IMR-90 (cell line): Measurements from ENCODE around the gene IRF2BP2. TPM values are rescaled to one million over a fixed set of nuclear protein-coding genes. Genes with fewer than 3 reads are reported as not detected.
A peak's percentile ranks its signal among the peaks of the same experiment; 100 is the strongest.

Experiments
- ATAC-seq: fragments of 200-7000 bp; cut with Tn5 transposase; 2 replicates; pipeline ENCODE4 v1.9.1; 2020; ENCODE audit warnings: low read depth, mild to moderate bottlenecking, moderate library complexity
- BruUV-seq: library from RNA; stranded (reverse); fragments of 400-500 nt; replicated peaks from 2 replicates; lab custom pipeline; 2021; lab: Mats Ljungman, UMichigan
- CTCF ChIA-PET: fragments of 300-600 bp; formaldehyde crosslinking; extraction: SDS; loops from one replicate; lab custom pipeline; 2021; ENCODE audit warnings: antibody characterized with exemption; lab: Yijun Ruan, JAX
- POLR2A ChIA-PET: fragments of 300-600 bp; sonication (Branson Sonifier 250); formaldehyde crosslinking; loops from one replicate; lab custom pipeline; 2022; ENCODE audit warnings: antibody characterized with exemption; ENCODE audit not compliant: unreplicated experiment; lab: Charles Lee
- DNase-seq: peaks from one replicate; pipeline ENCODE4 v3.0.0; 2013
- H2AFZ ChIP-seq: replicated peaks from 2 replicates; pipeline ENCODE3; 2013; ENCODE audit warnings: low read length, mild to moderate bottlenecking; ENCODE audit not compliant: poor library complexity
- H2AK5ac ChIP-seq: 2 replicates; pipeline ENCODE4 v1.6.1; 2013; ENCODE audit warnings: low read depth, low read length, inconsistent platforms
- H2AK9ac ChIP-seq: replicated peaks from 2 replicates; pipeline ENCODE3; 2013; ENCODE audit warnings: mild to moderate bottlenecking, low read depth, low read length, moderate library complexity; ENCODE audit not compliant: poor library complexity
- H2BK120ac ChIP-seq: 2 replicates; pipeline ENCODE4 v1.6.1; 2013; ENCODE audit warnings: low read depth, low read length, inconsistent platforms
- H2BK15ac ChIP-seq: 3 replicates; pipeline ENCODE4 v1.6.1; 2013; ENCODE audit warnings: low read depth, low read length, inconsistent platforms
- H2BK20ac ChIP-seq: 2 replicates; pipeline ENCODE4 v1.6.1; 2013; ENCODE audit warnings: low read depth, mild to moderate bottlenecking, inconsistent platforms, low read length, moderate library complexity
- H2BK5ac ChIP-seq: 2 replicates; pipeline ENCODE4 v1.6.1; 2013; ENCODE audit warnings: mild to moderate bottlenecking, low read depth, low read length, inconsistent platforms; ENCODE audit not compliant: poor library complexity, severe bottlenecking
- H3K14ac ChIP-seq: replicated peaks from 2 replicates; pipeline ENCODE4 v1.6.1; 2013; ENCODE audit warnings: low read depth, low read length, inconsistent platforms
- H3K18ac ChIP-seq: 2 replicates; pipeline ENCODE4 v1.6.1; 2013; ENCODE audit warnings: low read depth, low read length, control low read depth
- H3K23ac ChIP-seq: 2 replicates; pipeline ENCODE4 v1.6.1; 2013; ENCODE audit warnings: low read depth, low read length, inconsistent platforms
- H3K27ac ChIP-seq: 2 replicates; pipeline ENCODE4 v1.5.1; 2013; ENCODE audit warnings: mild to moderate bottlenecking, control low read depth, low read length; ENCODE audit not compliant: insufficient read depth
- H3K27me3 ChIP-seq: 2 replicates; pipeline ENCODE4 v1.6.1; 2013; ENCODE audit warnings: low read length; ENCODE audit not compliant: control insufficient read depth, insufficient read depth
- H3K36me3 ChIP-seq: 2 replicates; pipeline ENCODE4 v1.6.1; 2013; ENCODE audit warnings: low read length, mixed read lengths; ENCODE audit not compliant: control insufficient read depth, insufficient read depth
- H3K4ac ChIP-seq: 2 replicates; pipeline ENCODE4 v1.6.1; 2013; ENCODE audit warnings: low read depth, low read length, inconsistent platforms
- H3K4me1 ChIP-seq: 2 replicates; pipeline ENCODE4 v1.6.1; 2013; ENCODE audit warnings: low read length, mixed read lengths; ENCODE audit not compliant: control insufficient read depth, insufficient read depth
- H3K4me2 ChIP-seq: 2 replicates; pipeline ENCODE4 v1.6.1; 2013; ENCODE audit warnings: low read depth, mild to moderate bottlenecking, control low read depth, low read length, moderate library complexity
- H3K4me3 ChIP-seq: 2 replicates; pipeline ENCODE4 v1.5.1; 2013; ENCODE audit warnings: low read depth, mild to moderate bottlenecking, control low read depth, low read length, moderate library complexity; ENCODE audit not compliant: insufficient read depth
- H3K56ac ChIP-seq: 2 replicates; pipeline ENCODE4 v1.6.1; 2013; ENCODE audit warnings: low read length, inconsistent platforms; ENCODE audit not compliant: insufficient read depth; ENCODE audit errors: extremely low read depth
- H3K79me1 ChIP-seq, 2 experiments: 2 replicates each; pipeline ENCODE4 v1.6.1; 2013; ENCODE audit warnings: low read length in 2 of 2, inconsistent platforms in 1 of 2, low read depth in 1 of 2
- H3K9ac ChIP-seq: 2 replicates; pipeline ENCODE4 v1.6.1; 2013; ENCODE audit warnings: low read depth, low read length, control low read depth
- H3K9me1 ChIP-seq: 2 replicates; pipeline ENCODE4 v1.6.1; 2013; ENCODE audit warnings: low read length, inconsistent platforms; ENCODE audit not compliant: insufficient read depth
- H3K9me3 ChIP-seq: 2 replicates; pipeline ENCODE4 v1.6.1; 2013; ENCODE audit warnings: low read length; ENCODE audit not compliant: control insufficient read depth, insufficient read depth
- H4K20me1 ChIP-seq: 2 replicates; pipeline ENCODE4 v1.6.1; 2013; ENCODE audit warnings: low read length, inconsistent platforms; ENCODE audit not compliant: insufficient read depth
- H4K5ac ChIP-seq: 2 replicates; pipeline ENCODE4 v1.6.1; 2013; ENCODE audit warnings: mild to moderate bottlenecking, low read depth, low read length, control low read depth
- H4K8ac ChIP-seq, 2 experiments: 2 replicates each; pipeline ENCODE4 v1.6.1; 2013; ENCODE audit warnings: low read depth in 2 of 2, low read length in 2 of 2, control low read depth in 1 of 2, inconsistent platforms in 1 of 2
- H4K91ac ChIP-seq: 2 replicates; pipeline ENCODE4 v1.6.1; 2013; ENCODE audit warnings: low read depth, low read length, inconsistent platforms; ENCODE audit not compliant: insufficient read depth
- BHLHE40 ChIP-seq: fragments of 150-350 bp; IDR thresholded peaks from 2 replicates; pipeline ENCODE4 v1.6.1; 2016; ENCODE audit warnings: mild to moderate bottlenecking, low read depth, low read length
- CTCF ChIP-seq: conservative IDR thresholded peaks from 2 replicates; pipeline ENCODE4 v1.5.1; 2012; ENCODE audit warnings: mild to moderate bottlenecking, low read depth, low read length, improper control_type of control experiment
- RCOR1 ChIP-seq: IDR thresholded peaks from 2 replicates; pipeline ENCODE4 v1.6.1; 2012; ENCODE audit warnings: mild to moderate bottlenecking, low read length, improper control_type of control experiment; ENCODE audit not compliant: insufficient replicate concordance
- RFX5 ChIP-seq: IDR thresholded peaks from 2 replicates; pipeline ENCODE4 v1.8.0; 2012; ENCODE audit warnings: low read depth, mild to moderate bottlenecking, low read length, moderate library complexity
- WGBS, 2 experiments: methylation state at CpG; one replicate each; pipeline versions ENCODE4 v1.1.5 to v1.1.7; 2013; ENCODE audit warnings: missing lambda C conversion rate in 2 of 2; ENCODE audit not compliant: insufficient read length in 1 of 2; ENCODE audit errors: extremely low coverage in 2 of 2; 5-methylcytosine and 5-hydroxymethylcytosine counted together
- dilution Hi-C: fragments of 300-500 bp; cut with HindIII; formaldehyde crosslinking; loops from one replicate; pipeline ENCODE4 v1.14.3; 2018; ENCODE audit warnings: low sequenced_read_pairs; ENCODE audit not compliant: unreplicated experiment
- in situ Hi-C: fragments of 300-500 bp; cut with MboI; formaldehyde crosslinking; loops from 3 replicates; pipeline ENCODE4 v1.14.3; 2019; ENCODE audit warnings: low sequenced_read_pairs, inconsistent platforms, mixed read lengths
- intact Hi-C: fragments of 100-400 bp; cut with micrococcal nuclease; formaldehyde crosslinking; loops from 2 replicates; pipeline ENCODE4 v1.10.0; 2022
- polyA plus RNA-seq, 3 experiments: library from polyadenylated mRNA; depleted of rRNA; stranded (reverse); fragments of >200 nt; gene quantifications; 2 replicates each; pipeline ENCODE4 v1.2.3, GENCODE V29; 2012; ENCODE audit warnings: low replicate concordance in 1 of 3
- total RNA-seq: library from RNA; depleted of rRNA; stranded (reverse); fragments of >200 nt; gene quantifications from 2 replicates; pipeline ENCODE4 v1.2.3, GENCODE V29; 2012

The IRF2BP2 gene
- total and polyA plus RNA-seq, 2 of the 4 experiments (the other 2 are of a cell fraction) = 47.0 to 66.6 TPM

- Histone ChIP-seq H3K4ac (no peak overlapping the region), H2AFZ (no peak overlapping the region), H2BK120ac (no peak overlapping the region), H3K79me1 (no peaks in the 10 kb centered on the region), H3K9me1 (peaks cover 4% of the 10 kb centered on the region; the same call in 1 of the 2 replicates), H3K27me3 (no peaks in the 10 kb centered on the region), H3K9me3 (peaks cover 8% of the 10 kb centered on the region), H2AK9ac (no peak overlapping the region), H4K5ac (no peak overlapping the region), H4K8ac (no peak overlapping the region), H3K4me1 (no peaks in the 10 kb centered on the region), H3K56ac (no peak overlapping the region), H3K36me3 (no peaks in the 10 kb centered on the region), H3K9ac (no peak overlapping the region), H3K4me2 (no peak overlapping the region), H3K27ac (no peak overlapping the region), H3K23ac (peak overlapping the region; percentile 6; the same call in 1 of the 2 replicates), H3K18ac (no peak overlapping the region), H3K14ac (no peak overlapping the region), H4K91ac (no peak overlapping the region), H4K20me1 (no peaks in the 10 kb centered on the region), H2BK15ac (no peak overlapping the region), H2BK5ac (no peak overlapping the region), H3K4me3 (no peak overlapping the region), H2BK20ac (no peak overlapping the region), H2AK5ac (no peak overlapping the region)
- CTCF ChIA-PET = no interaction called here
- in situ Hi-C loops (no loop called here), intact Hi-C loops (no loop called here), dilution Hi-C loops (no loop called here)
- BruUV-seq = no TSS peak
- no peak for ATAC-seq
- no peak for TF ChIP-seq BHLHE40
- no peak for TF ChIP-seq RFX5
- no peak for TF ChIP-seq RCOR1
- TF ChIP-seq CTCF = no peak
- DNase-seq = no peak
- 100% methylated on average over 2 of the region's 3 CpGs; no CpG with 5 or more reads in 1 of the 2 experiments for WGBS, 2 experiments
- POLR2A ChIA-PET = no interaction called here
Measured at GRCh38 chr1:234647245-234647644, 37.3 kb upstream of the IRF2BP2 start.
